ENCODE measurements around the gene ST8SIA5. TPM values are rescaled to one million over a fixed set of nuclear protein-coding genes. Genes with fewer than 3 reads are reported as not detected.

Gene ST8SIA5
- total and polyA plus RNA-seq, 2 experiments from 2014 or later = not detected

DNA sequence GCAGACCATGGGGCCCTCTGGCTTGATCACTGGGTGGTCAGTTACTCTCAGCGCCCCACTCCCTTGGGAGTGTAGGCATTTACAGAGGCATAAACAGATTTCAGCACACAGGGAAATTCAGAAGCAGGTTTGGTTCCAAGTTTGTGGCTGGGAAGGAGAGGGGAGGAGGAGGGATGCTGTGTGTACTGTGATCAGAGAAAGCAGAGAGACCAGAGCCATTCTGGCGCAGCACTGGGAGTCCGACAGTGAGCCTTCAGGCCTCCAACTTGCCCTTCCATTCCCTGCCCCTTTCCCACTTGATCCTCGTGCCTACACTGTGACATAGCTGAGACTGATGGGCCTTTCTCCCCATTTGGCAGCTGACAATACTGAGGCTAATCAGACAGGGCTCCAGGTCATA, 52.0 kb downstream of the ST8SIA5 start:
- in situ Hi-C loops (cut with MboI) = no loop called here
- H3K36me3 ChIP-seq (ENCODE audit: low read depth) = no peaks in the 10 kb centered on the region
- H3K79me2 ChIP-seq (ENCODE audit: insufficient read depth) = no peaks in the 10 kb centered on the region
- no peak for TF ChIP-seq EZH2 (IDR thresholded peaks at IDR 0.05; ENCODE audit: insufficient read depth, poor library complexity, severe bottlenecking)
- TF ChIP-seq EZH2phosphoT487 (IDR thresholded peaks at IDR 0.05; ENCODE audit: insufficient read depth, low read depth) = no peak
- no peak overlapping the region for H3K27ac ChIP-seq
- no peak overlapping the region for H3K4me3 ChIP-seq
- 41 to 61% methylated on average over 4 of the region's 4 CpGs for WGBS, 2 experiments (ENCODE audit: low coverage in 1 of 2, low lambda C conversion rate in 2 of 2, missing lambda C conversion rate in 2 of 2)
- no peaks in the 10 kb centered on the region for H3K27me3 ChIP-seq (replicated peaks; ENCODE audit: insufficient read depth)
- H2AFZ ChIP-seq = no peak overlapping the region
- H3K9me3 ChIP-seq (ENCODE audit: low read depth) = no peaks in the 10 kb centered on the region
- H3K4me1 ChIP-seq (ENCODE audit: insufficient read depth) = peaks cover 4% of the 10 kb centered on the region; the same call in 1 of the 2 replicates
- no peak for DNase-seq
- no peaks in the 10 kb centered on the region for H4K20me1 ChIP-seq (ENCODE audit: insufficient read depth)
- H3K9me2 ChIP-seq (ENCODE audit: insufficient read depth) = no peaks in the 10 kb centered on the region
- peaks cover 12% of the 10 kb centered on the region; the same call in 1 of the 2 replicates for H3F3A ChIP-seq (ENCODE audit: insufficient read depth)
- H3K9ac ChIP-seq = no peak overlapping the region
- no peak overlapping the region for H3K4me2 ChIP-seq (ENCODE audit: unreplicated experiment)

- in situ Hi-C loops (cut with MboI) = no loop called here
- DNase-seq = no peak
These were observed 52.7 kb downstream of the ST8SIA5 start for GRCh38 chr18:46704189-46704588.

DNA sequence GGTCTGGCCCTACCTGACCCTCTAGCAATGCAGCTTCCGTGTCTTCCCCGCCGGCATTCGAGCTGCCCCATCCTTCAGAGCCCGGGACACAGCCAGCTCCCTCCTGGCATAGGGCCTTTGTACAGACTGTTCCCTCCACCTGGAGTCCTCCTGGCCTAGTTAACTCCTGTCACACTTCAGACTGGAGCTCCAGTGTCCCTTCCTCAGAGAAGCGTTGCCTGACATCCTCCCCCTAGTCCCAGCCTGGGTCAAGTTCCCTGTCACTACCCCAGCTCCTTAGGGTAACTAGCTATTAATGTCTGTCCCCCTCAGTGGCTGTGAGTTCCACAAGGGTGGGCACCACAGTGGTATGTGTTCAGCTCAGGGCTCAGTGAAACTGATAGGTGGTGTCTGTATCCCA, 54.4 kb downstream of the ST8SIA5 start:
- TF ChIP-seq EZH2 (IDR thresholded peaks at IDR 0.05; ENCODE audit: insufficient read depth, poor library complexity, severe bottlenecking) (no peak), EZH2phosphoT487 (IDR thresholded peaks at IDR 0.05; ENCODE audit: insufficient read depth, low read depth) (no peak)
- Histone ChIP-seq H3K9ac (no peak overlapping the region), H3K27me3 (replicated peaks; ENCODE audit: insufficient read depth) (no peaks in the 10 kb centered on the region), H3K79me2 (ENCODE audit: insufficient read depth) (no peaks in the 10 kb centered on the region), H3K4me3 (no peak overlapping the region), H3K9me2 (ENCODE audit: insufficient read depth) (no peaks in the 10 kb centered on the region), H3F3A (ENCODE audit: insufficient read depth) (peaks cover 12% of the 10 kb centered on the region; the same call in 1 of the 2 replicates), H3K36me3 (ENCODE audit: low read depth) (no peaks in the 10 kb centered on the region), H3K4me1 (ENCODE audit: insufficient read depth) (peaks cover 4% of the 10 kb centered on the region; the same call in 1 of the 2 replicates), H3K9me3 (ENCODE audit: low read depth) (no peaks in the 10 kb centered on the region), H4K20me1 (ENCODE audit: insufficient read depth) (no peaks in the 10 kb centered on the region), H3K27ac (no peak overlapping the region), H2AFZ (no peak overlapping the region), H3K4me2 (ENCODE audit: unreplicated experiment) (no peak overlapping the region)
- in situ Hi-C loops (cut with MboI) = no loop called here
- WGBS, 2 experiments (ENCODE audit: low coverage in 1 of 2, low lambda C conversion rate in 2 of 2, missing lambda C conversion rate in 2 of 2) = 71 to 75% methylated on average over 6 of the region's 6 CpGs
- no peak for DNase-seq

More at GRCh38 chr18:46704189-46704588, 52.7 kb downstream of the ST8SIA5 start:
- H3K4me2 ChIP-seq (ENCODE audit: unreplicated experiment) = no peak overlapping the region
- peaks cover 4% of the 10 kb centered on the region; the same call in 1 of the 2 replicates for H3K4me1 ChIP-seq (ENCODE audit: insufficient read depth)
- H3K36me3 ChIP-seq (ENCODE audit: low read depth) = no peaks in the 10 kb centered on the region
- TF ChIP-seq EZH2 (IDR thresholded peaks at IDR 0.05; ENCODE audit: insufficient read depth, poor library complexity, severe bottlenecking) (no peak), EZH2phosphoT487 (IDR thresholded peaks at IDR 0.05; ENCODE audit: insufficient read depth, low read depth) (no peak)
- H3K9ac ChIP-seq = no peak overlapping the region
- H2AFZ ChIP-seq = no peak overlapping the region
- H3K9me2 ChIP-seq (ENCODE audit: insufficient read depth) = no peaks in the 10 kb centered on the region
- H3K27ac ChIP-seq = no peak overlapping the region
- peaks cover 12% of the 10 kb centered on the region; the same call in 1 of the 2 replicates for H3F3A ChIP-seq (ENCODE audit: insufficient read depth)
- H3K9me3 ChIP-seq (ENCODE audit: low read depth) = no peaks in the 10 kb centered on the region
- H3K79me2 ChIP-seq (ENCODE audit: insufficient read depth) = no peaks in the 10 kb centered on the region
- no peaks in the 10 kb centered on the region for H3K27me3 ChIP-seq (replicated peaks; ENCODE audit: insufficient read depth)
- no peaks in the 10 kb centered on the region for H4K20me1 ChIP-seq (ENCODE audit: insufficient read depth)
- WGBS, 2 experiments (ENCODE audit: low coverage in 1 of 2, low lambda C conversion rate in 2 of 2, missing lambda C conversion rate in 2 of 2) = 69 to 76% methylated on average over 4 to 7 of the region's 7 CpGs
- no peak overlapping the region for H3K4me3 ChIP-seq

- Histone ChIP-seq H3K79me2 (ENCODE audit: insufficient read depth) (no peaks in the 10 kb centered on the region), H3K27me3 (replicated peaks; ENCODE audit: insufficient read depth) (no peaks in the 10 kb centered on the region; the same call in 1 of the 2 replicates), H2AFZ (no peak overlapping the region), H3F3A (ENCODE audit: insufficient read depth) (no peaks in the 10 kb centered on the region), H3K27ac (no peak overlapping the region), H3K9me2 (ENCODE audit: insufficient read depth) (no peaks in the 10 kb centered on the region), H3K9ac (no peak overlapping the region), H4K20me1 (ENCODE audit: insufficient read depth) (no peaks in the 10 kb centered on the region), H3K4me3 (no peak overlapping the region), H3K36me3 (ENCODE audit: low read depth) (no peaks in the 10 kb centered on the region), H3K9me3 (ENCODE audit: low read depth) (no peaks in the 10 kb centered on the region), H3K4me1 (ENCODE audit: insufficient read depth) (no peaks in the 10 kb centered on the region), H3K4me2 (ENCODE audit: unreplicated experiment) (no peak overlapping the region)
- in situ Hi-C loops (cut with MboI) = no loop called here
- TF ChIP-seq EZH2phosphoT487 (IDR thresholded peaks at IDR 0.05; ENCODE audit: insufficient read depth, low read depth) (no peak), EZH2 (IDR thresholded peaks at IDR 0.05; ENCODE audit: insufficient read depth, poor library complexity, severe bottlenecking) (no peak)
- 17 to 26% methylated on average over 5 of the region's 5 CpGs for WGBS, 2 experiments (ENCODE audit: low coverage in 1 of 2, low lambda C conversion rate in 2 of 2, missing lambda C conversion rate in 2 of 2)
- DNase-seq = no peak
These were observed 56.6 kb downstream of the ST8SIA5 start for GRCh38 chr18:46700066-46700824.

All from GM23248 (cell line).